Urinary bladder (tissue), 4 donors: ENCODE results near the gene HNF1B. TPM values are rescaled to one million over a fixed set of nuclear protein-coding genes. Genes with fewer than 3 reads are reported as not detected.

Experiments
- DNase-seq: peaks from one replicate; pipeline ENCODE4 v3.0.0-alpha.2; 2015; ENCODE audit errors: extremely low spot score
- H3K27ac ChIP-seq: one replicate; pipeline ENCODE4 v1.5.1; 2013; ENCODE audit warnings: low read depth, mild to moderate bottlenecking, moderate library complexity
- H3K36me3 ChIP-seq: one replicate; pipeline ENCODE4 v1.6.1; 2013; ENCODE audit warnings: mild to moderate bottlenecking, moderate library complexity; ENCODE audit not compliant: insufficient read depth
- H3K4me1 ChIP-seq: one replicate; pipeline ENCODE4 v1.6.1; 2013; ENCODE audit warnings: mild to moderate bottlenecking, moderate library complexity; ENCODE audit not compliant: insufficient read depth
- H3K4me3 ChIP-seq: one replicate; pipeline ENCODE4 v1.5.1; 2013; ENCODE audit warnings: low read depth, low read length
- WGBS: extraction: QIAGEN DNeasy Blood & Tissue Kit; methylation state at CpG from one replicate; pipeline ENCODE4 v1.1.7; 2013; 5-methylcytosine and 5-hydroxymethylcytosine counted together
- polyA plus RNA-seq: library from polyadenylated mRNA; stranded (reverse); fragments of 200-250 nt; gene quantifications from one replicate; pipeline ENCODE4 v1.2.3, GENCODE V29; 2013
- total RNA-seq: library from RNA; depleted of rRNA; stranded (reverse); fragments of >200 nt; gene quantifications from one replicate; pipeline ENCODE4 v1.2.3, GENCODE V29; 2014
- donor health status: healthy with polysubstance abuse.
- donor health status: healthy.

The HNF1B gene
- total and polyA plus RNA-seq, 2 donors, result 0.74 to 1.5 TPM

DNA sequence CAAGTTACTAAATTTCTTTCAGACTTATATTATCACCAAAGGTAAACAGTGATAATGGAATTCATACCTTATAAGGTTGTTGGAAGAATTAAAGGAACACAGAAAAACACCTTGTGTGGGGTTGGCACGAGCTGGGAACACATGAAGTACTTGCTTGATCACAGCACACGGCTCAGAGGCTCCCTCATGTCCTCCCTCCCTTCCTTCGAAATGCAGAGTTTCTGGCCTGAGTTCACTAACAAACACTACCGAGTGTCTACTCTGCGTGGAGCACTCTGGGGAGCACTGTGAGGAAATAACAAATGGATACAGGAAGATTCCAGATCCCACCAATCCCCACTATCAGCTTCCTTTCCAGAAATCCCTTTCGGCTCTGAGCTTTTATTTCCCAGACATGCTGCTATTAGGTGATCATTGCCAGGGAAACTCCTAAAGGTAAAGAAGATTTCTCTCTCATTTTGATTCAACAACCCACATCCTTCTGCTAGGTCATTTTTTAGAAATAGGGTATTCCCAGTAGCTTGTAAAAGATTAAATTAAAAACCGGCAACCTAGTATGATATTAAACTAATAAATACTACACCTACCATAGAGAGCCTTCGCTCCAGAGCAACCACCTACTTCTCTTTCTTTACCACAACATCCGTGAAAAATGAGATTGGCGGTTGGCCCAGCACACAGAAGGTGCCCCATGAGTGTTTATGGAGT is 6.1 kb upstream of the HNF1B start:
- H3K4me3 ChIP-seq, result no peak overlapping the region
- H3K4me1 ChIP-seq, result no peaks in the 10 kb centered on the region
- no peak overlapping the region for H3K27ac ChIP-seq
- DNase-seq, result no peak
- no peaks in the 10 kb centered on the region for H3K36me3 ChIP-seq
- WGBS, result 72% methylated on average over 10 of the region's 10 CpGs

- H3K36me3 ChIP-seq, result no peaks in the 10 kb centered on the region
- no peak overlapping the region for H3K27ac ChIP-seq
- no peaks in the 10 kb centered on the region for H3K4me1 ChIP-seq
- H3K4me3 ChIP-seq, result no peak overlapping the region
- WGBS, result 61% methylated on average over 5 of the region's 5 CpGs
- DNase-seq, result no peak
Observed at GRCh38 chr17:37750292-37750691, 5.4 kb upstream of the HNF1B start.

DNA sequence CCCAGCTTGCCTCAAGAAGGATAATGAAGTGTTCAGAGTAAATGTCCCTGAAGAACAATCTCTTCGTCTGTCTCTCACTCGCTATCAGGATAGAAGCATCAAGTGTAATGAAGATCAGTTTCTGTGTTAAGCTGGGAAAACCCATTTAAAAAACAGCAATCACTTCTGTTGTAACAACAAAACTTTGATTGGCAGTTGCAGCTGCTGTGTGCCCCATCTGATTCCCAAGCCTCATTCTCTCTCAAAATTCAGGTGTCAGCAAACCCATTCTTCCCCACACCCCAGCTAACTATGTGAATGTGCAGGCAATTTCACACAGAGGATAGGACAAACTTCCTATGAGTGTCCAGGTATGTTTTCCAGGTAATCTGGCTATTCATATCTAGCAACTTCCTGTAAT is 2.4 kb upstream of the HNF1B start:
- Histone ChIP-seq H3K4me3 (no peak overlapping the region), H3K4me1 (peaks cover 3% of the 10 kb centered on the region), H3K27ac (no peak overlapping the region), H3K36me3 (no peaks in the 10 kb centered on the region)
- 76% methylated on average over 2 of the region's 2 CpGs for WGBS
- no peak for DNase-seq

DNA sequence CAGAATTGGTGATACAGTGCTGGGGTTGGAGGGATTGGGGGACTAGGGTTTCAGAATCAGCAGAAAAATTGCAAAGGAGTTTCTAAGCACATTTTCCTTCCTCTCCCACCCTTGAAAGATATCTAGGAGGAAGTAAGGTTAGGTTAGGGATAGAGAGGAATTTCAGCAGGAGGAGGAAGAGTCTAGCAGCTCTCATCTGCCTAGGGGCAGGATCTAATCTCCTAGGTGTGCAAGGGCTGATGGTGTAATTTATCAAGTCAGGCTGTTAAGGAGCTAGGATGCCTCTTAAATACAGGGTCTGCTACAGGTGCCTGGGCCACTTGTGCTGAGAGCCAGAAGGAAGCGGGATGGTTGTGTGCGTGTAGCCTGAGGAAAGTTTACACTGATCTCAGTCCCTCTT is 1.8 kb upstream of the HNF1B start:
- Histone ChIP-seq H3K27ac (no peak overlapping the region), H3K4me1 (peaks cover 5% of the 10 kb centered on the region), H3K36me3 (no peaks in the 10 kb centered on the region), H3K4me3 (no peak overlapping the region)
- DNase-seq, result no peak
- WGBS, result 62% methylated on average over 2 of the region's 2 CpGs

GRCh38 chr17:37745801-37746426 is 1.1 kb upstream of the HNF1B start:
- peak overlapping the region; percentile 1 for H3K4me3 ChIP-seq
- 22% methylated on average over 20 of the region's 20 CpGs for WGBS
- H3K4me1 ChIP-seq, result peaks cover 5% of the 10 kb centered on the region
- no peaks in the 10 kb centered on the region for H3K36me3 ChIP-seq
- H3K27ac ChIP-seq, result no peak overlapping the region
- no peak for DNase-seq

DNA sequence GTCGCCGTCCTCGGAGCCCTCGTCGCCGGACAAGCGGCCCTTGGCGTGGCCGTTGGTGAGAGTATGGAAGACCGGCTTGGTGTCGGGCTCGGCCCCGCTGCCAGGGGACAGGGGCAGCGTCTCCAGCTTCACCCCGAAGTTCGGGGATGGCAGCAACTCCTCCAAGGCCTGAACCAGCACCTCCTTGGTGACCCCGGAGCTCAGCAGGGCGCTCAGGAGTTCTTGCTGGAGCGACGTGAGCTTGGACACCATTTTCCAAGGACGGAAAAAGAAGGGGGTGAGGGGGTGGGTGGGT is 279 bp downstream of the HNF1B start:
- Histone ChIP-seq H3K36me3 (no peaks in the 10 kb centered on the region), H3K27ac (peak overlapping the region; percentile 74), H3K4me3 (peak overlapping the region; percentile 36), H3K4me1 (peaks cover 5% of the 10 kb centered on the region)
- 3% methylated on average over 21 of the region's 21 CpGs for WGBS
- DNase-seq, result no peak

DNA sequence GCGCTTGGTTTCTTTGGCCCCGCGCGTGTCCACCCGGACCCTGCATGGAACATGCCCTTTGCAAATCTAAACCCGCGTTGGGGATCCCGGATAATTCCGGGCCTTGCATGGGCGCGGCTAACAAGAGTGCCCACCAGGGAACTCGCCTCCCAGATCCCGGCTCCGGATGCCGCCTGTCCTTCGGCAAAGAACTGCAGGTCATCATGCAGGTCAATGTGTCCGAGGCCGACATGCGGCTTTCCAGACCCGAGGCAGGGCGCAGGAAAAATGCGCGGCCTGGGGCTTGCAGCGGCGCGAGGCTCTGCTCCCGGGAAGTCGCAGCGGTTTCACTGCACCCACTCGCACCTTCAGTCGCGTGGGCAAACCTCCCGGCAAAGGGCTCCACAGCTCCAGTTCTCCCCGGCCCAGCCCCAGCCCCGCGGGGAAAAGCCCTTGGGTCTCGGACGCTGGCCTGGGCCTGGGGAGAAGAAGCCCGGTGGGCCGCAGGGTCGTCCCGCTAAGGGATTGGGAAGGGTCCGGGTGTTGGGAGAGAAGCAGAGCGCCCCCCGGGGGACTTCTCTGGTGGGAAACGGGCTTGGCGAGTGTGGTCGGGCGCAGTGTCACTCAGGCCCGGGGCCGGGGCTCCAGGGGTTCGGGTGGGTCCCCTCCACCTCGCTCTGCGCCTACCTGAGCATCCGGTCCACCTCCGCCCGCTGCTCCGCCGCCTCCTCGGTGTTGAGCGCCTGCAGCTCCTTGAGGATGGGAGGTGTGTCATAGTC is 805 bp downstream of the HNF1B start:
- H3K4me1 ChIP-seq, result peaks cover 5% of the 10 kb centered on the region
- 4% methylated on average over 61 of the region's 61 CpGs for WGBS
- H3K36me3 ChIP-seq, result no peaks in the 10 kb centered on the region
- no peak for DNase-seq
- H3K27ac ChIP-seq, result peak overlapping the region; percentile 74
- peak overlapping the region; percentile 36 for H3K4me3 ChIP-seq

DNA sequence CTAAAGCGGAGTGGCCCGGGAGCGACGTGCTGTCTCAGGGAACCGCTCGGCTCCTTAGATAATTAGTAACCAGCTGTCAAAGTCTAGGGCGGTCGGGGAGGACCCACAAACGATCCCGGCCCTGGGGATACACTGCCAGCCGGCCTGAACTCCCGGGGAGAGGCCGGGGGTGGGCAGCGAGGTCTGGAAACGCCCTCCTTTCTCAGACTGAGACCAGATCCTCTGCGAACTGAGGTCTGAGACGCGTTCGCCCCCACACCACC is 1.3 kb downstream of the HNF1B start:
- WGBS, result 1% methylated on average over 19 of the region's 19 CpGs
- Histone ChIP-seq H3K4me3 (peak overlapping the region; percentile 36), H3K27ac (peak overlapping the region; percentile 63), H3K4me1 (peaks cover 5% of the 10 kb centered on the region), H3K36me3 (no peaks in the 10 kb centered on the region)
- no peak for DNase-seq

GRCh38 chr17:37742762-37743611 is 1.9 kb downstream of the HNF1B start:
- Histone ChIP-seq H3K27ac (peak overlapping the region; percentile 85), H3K36me3 (no peaks in the 10 kb centered on the region), H3K4me1 (peaks cover 5% of the 10 kb centered on the region), H3K4me3 (peak overlapping the region; percentile 36)
- DNase-seq, result no peak
- WGBS, result 3% methylated on average over 76 of the region's 76 CpGs

GRCh38 chr17:37742116-37742761 is 2.6 kb downstream of the HNF1B start:
- H3K27ac ChIP-seq, result peak overlapping the region; percentile 85
- 2% methylated on average over 51 of the region's 51 CpGs for WGBS
- peaks cover 5% of the 10 kb centered on the region for H3K4me1 ChIP-seq
- no peaks in the 10 kb centered on the region for H3K36me3 ChIP-seq
- no peak for DNase-seq
- H3K4me3 ChIP-seq, result peak overlapping the region; percentile 36

GRCh38 chr17:37741341-37742115 is 3.3 kb downstream of the HNF1B start:
- Histone ChIP-seq H3K4me1 (peaks cover 5% of the 10 kb centered on the region), H3K36me3 (no peaks in the 10 kb centered on the region), H3K27ac (peak overlapping the region; percentile 71), H3K4me3 (peak overlapping the region; percentile 36)
- DNase-seq, result no peak
- WGBS, result 11% methylated on average over 22 of the region's 22 CpGs

GRCh38 chr17:37740915-37741314 is 3.9 kb downstream of the HNF1B start:
- peaks cover 5% of the 10 kb centered on the region for H3K4me1 ChIP-seq
- H3K27ac ChIP-seq, result no peak overlapping the region
- no peaks in the 10 kb centered on the region for H3K36me3 ChIP-seq
- H3K4me3 ChIP-seq, result no peak overlapping the region
- DNase-seq, result no peak
- WGBS, result 24% methylated on average over 4 of the region's 4 CpGs

DNA sequence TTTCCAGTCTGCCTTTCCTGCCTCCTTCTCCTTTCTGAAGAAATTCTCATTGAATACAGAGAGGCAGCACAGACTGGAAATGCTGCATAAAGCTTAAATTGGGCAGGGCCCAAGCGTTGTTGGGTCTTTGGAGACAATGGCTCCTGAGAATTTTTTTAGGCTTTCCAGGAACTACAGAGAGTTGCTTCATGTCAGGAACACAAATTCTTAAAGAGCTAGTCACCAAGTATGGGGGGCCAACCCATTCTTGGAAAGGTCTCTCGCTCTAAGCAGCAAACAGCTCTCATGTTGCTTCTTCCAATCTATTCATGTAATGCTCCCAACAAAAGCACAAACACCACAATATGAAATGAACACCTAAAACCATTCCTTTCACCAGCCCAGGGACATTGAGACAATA is 6.9 kb downstream of the HNF1B start:
- Histone ChIP-seq H3K4me1 (peaks cover 5% of the 10 kb centered on the region), H3K36me3 (no peaks in the 10 kb centered on the region), H3K4me3 (no peak overlapping the region), H3K27ac (no peak overlapping the region)
- WGBS, result 56% methylated on average over 2 of the region's 2 CpGs
- no peak for DNase-seq
